Smooth muscle cell of the brain vasculature (primary cell): ENCODE measurements around the gene EIF4E3.

ENCODE experiments used
- DNase-seq: peaks from one replicate; pipeline ENCODE4 v3.0.0-alpha.2; 2012; ENCODE audit warnings: low read depth, low spot score

Gene EIF4E3

DNA sequence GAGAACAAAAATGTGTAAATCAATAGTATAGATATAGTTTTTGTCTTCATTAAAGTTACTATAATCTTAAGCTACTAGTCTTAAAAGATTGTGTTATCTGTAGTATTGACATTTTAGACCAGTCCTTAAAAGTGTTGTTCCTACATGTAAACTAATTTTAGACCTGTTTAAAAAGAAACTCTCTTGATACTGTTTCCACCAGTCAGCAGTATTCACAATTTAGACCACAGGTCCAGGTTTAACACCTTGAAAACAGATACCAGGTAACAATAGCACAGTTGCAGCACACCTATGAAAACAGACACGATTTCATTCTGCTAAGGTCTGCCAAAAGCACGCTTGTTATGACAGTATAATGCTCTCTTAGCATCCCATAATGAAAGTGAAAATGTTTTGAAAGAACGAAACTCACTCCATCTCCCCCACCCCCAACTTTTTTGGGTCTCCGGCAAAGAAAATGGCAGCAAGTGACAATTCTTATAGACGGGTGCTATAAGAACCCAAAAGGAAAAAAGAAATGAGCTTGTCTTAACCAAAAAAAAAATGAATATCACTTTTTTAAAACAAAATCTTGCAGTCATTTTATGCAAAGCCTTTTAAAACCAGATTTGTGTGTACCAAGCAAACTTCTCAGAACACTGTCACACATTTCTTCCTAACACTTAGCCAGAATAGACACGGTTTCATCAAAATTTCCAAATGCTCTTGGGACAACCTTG, 1.6 kb downstream of the EIF4E3 start:
- DNase-seq: no peak

DNA sequence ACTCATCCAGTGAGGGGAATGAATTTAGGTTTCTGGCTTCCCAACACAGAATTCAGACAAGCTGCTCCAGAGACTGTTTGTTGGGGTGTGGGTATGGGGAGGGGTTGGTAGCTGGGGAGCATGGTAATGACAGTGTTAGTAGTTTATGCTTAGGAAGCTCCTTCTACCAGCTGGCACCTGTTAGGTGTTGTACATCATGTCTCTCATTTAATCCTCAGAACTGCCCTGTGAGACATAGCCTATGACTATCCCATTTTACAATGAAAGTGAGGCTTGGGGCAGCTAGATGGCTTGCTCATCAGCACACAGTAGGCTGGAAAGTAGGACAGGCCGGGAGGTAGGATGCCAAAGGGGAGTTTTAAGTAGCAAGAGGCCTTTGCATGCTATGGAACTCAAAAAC, 2.5 kb downstream of the EIF4E3 start:
- no peak for DNase-seq

GRCh38 chr3:71721651-71722157, 3.5 kb downstream of the EIF4E3 start:
- DNase-seq: no peak

DNA sequence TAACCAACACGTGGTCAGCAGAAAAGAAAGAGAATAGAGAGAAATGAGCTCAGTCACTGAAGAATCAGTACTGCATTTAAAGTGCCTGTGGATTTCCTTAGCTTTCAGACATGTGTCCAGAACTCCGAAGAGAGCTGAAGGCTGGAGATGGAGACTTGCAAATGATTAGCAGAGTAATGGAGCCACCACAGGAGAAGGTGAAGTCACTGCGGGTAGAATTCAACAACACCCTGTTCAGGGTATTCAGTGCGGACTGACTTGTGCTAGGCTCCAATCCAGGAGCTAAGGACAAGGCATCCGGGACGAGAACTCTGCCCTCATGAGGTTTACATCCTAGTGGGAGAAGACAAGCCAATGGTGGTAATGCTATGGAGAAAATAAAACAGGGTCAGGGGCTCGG, 4.2 kb downstream of the EIF4E3 start:
- no peak for DNase-seq

DNA sequence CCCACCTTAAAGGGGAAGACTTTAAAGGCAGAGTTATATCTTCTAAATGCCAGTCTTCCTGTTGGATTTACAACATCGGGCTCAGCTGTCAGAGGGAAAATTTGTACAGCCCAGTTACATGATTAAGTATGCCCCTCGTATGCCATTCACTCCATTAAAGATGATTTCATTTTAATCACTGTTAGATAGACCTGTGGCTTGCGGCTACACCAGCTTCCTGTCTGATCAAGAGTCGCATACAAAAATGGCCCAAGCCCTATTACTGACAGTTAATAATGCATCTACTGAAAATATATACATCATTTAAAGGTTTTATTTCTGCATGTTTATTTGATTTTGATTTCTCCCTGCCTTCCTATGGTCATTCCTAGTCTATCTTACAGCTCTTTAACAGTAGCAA, 7.1 kb downstream of the EIF4E3 start:
- no peak for DNase-seq

GRCh38 chr3:71714595-71714994, 10.6 kb downstream of the EIF4E3 start:
- no peak for DNase-seq

DNA sequence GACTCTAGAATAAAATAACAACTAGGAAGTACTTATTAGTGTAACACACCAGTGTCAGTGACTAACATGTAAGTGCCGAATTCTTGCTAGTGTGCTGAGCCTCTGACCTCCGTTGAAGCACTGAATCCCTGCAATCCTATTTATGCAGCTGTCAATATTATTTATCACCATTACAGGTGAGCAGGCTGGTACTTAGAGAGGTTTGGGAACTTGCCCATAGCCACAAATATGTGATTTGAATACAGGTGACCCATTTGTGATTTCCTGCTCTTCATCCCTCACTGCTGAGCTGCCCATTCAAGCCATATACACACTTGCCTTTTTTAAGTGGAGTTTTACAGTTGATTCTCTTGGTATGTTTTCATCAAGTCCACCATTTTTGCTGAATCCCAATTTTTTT, 12.2 kb downstream of the EIF4E3 start:
- no peak for DNase-seq

GRCh38 chr3:71710906-71711494, 14.2 kb downstream of the EIF4E3 start:
- no peak for DNase-seq

DNA sequence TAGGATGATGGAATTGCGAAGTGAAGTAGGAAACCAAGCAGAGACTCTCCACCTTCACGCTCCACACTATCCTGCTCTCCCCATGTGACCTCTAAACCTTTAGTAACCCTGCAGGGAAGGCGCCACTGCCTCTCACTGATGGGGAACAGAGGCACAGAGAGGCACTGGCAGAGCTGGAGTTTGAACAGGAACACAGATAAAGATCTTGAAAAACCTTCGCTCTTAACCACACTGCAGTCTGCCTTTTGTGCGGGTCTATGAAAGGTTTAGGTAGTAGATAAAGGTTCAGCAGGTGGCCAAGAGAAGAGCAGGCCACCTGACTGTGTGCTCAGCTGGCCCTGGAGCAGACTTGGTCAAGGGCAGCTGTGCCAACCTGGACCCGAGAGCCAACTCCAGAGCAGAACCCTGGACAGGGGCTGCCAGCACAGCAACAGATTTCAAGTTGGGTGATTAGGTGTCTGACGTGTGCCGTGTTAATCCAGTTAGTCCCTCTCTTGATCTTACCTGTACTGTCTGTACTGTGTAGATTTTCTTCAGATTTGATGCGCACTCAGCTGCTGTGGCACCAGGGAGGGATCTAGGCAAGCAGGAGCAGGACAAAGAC, 15.2 kb downstream of the EIF4E3 start:
- DNase-seq: no peak

DNA sequence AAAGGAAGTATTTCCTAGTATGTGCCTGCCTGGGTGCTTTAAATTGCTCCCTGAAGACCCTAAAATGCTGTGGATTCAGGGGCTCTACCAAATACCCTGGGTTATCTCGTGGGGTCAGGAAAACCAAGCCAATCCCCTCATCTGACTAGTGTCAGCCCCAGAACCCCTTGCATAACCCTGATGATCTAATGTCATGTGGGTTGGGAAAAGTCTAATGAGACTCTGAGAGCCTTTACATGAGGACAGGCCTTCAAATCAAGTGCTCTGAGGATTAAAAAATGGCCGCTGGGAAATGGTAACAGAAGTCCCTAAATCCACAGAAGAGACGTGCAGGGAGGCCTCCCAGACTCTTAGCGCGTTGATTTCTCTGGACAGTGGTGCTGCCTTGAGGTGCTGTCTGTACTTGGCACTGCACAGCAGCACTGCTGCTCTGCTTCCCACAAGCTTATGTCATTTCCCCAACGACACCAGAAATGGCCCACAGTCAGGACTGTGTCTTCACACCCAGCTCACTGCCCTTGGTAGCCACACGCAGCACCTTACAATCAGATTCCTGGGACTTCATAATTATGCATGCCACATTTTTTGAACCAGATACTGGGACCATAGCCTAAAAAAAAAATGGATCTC, 16.6 kb downstream of the EIF4E3 start:
- no peak for DNase-seq

DNA sequence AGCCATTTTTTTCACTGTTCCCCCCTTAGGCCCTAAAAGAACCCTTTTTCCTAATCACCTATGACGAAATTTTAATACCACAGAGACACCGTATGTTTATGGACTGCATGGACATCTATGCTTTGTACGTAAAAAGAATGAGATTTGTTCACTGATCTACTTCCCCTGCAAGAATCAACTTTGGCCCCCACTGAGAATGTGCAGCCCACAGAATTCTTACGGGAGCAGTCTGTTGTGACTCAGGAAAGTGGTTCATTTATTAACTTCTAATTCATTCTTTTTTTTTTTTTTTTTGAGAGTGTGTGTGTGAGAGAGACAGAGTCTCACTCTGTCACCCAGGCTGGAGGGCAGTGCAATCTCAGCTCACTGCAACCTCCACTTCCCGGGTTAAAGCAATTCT, 17.6 kb downstream of the EIF4E3 start:
- DNase-seq: no peak

GRCh38 chr3:71705681-71706080, 19.5 kb downstream of the EIF4E3 start:
- DNase-seq: no peak

- DNase-seq: no peak
Measured at GRCh38 chr3:71704915-71705314, 20.3 kb downstream of the EIF4E3 start.

DNA sequence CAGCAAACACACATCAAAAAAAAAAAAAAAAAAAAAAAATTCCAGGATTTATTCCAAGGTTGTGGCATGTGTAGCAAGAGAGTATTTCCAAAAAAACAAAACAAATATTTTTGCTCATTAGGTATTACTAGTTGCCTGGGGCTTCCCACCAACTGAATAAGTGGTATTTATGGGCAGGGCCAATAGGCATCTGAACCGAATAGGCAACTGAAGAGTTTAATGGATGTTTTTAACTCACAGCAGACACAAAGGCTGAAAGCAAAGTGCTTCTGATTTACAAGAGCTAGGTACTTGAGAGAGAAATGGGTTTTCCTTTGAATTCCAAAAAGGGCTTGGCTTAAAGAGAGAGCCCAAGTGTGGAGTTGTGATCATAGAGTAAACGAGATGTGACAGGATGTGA, 21.4 kb downstream of the EIF4E3 start:
- DNase-seq: no peak

- no peak for DNase-seq
Measured at GRCh38 chr3:71702131-71703024, 22.8 kb downstream of the EIF4E3 start.

- DNase-seq: no peak
Measured at GRCh38 chr3:71701251-71701762, 23.9 kb downstream of the EIF4E3 start.

DNA sequence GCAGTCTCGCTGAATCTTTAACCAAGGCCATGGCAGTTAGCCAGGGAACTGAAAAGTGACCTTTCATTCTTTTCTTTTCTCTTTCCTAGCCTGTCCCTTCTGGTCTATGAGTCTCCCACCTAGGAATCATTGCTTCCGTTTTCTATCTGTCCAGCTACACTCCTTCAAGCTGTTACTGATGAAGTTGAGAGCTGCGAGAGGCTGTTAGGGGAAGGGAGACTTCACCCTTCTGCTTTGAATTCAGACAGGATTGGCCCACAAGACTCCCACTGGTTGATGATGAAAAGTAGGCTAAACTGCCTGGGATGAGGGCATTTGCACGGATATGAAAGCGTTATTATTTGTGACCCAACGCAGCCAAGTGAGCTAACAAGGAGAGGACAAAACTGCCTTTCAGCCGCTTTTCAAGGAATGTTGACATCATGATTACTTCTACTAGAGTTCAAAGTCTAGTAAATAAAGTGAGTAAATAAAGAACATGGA, 30.2 kb downstream of the EIF4E3 start:
- DNase-seq: no peak

- DNase-seq: no peak
Measured at GRCh38 chr3:71694358-71694999, 30.7 kb downstream of the EIF4E3 start.

- no peak for DNase-seq
Measured at GRCh38 chr3:71693641-71694040, 31.6 kb downstream of the EIF4E3 start.

GRCh38 chr3:71692139-71692538, 33.1 kb downstream of the EIF4E3 start:
- DNase-seq: no peak
